ENCODE data around the gene NUP153.
"Not testable (repeated sequence)": the region's sequence is repeated elsewhere in the genome, so short reads cannot be mapped to it uniquely, and the experiment has no call there.

Gene NUP153

DNA sequence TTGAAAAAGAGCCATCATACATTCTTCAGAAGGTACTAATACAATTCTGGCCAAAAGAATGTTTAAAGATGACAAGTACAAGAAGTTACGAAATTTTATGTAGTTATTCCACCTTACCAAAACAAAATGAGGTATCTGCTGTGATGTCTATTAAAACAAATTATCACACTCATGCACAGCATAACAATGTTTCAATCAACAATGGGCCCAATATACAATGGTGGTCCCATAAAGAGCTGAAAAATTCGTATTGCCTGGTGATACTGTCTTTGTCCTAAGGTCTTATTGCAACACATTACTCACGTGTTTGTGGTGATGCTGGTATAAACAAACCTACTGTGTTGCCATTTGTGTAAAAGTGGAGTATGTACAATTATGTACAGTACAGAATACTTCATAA lies 3.6 kb upstream of the NUP153 start:
- TF ChIP-seq, protein P1, sequence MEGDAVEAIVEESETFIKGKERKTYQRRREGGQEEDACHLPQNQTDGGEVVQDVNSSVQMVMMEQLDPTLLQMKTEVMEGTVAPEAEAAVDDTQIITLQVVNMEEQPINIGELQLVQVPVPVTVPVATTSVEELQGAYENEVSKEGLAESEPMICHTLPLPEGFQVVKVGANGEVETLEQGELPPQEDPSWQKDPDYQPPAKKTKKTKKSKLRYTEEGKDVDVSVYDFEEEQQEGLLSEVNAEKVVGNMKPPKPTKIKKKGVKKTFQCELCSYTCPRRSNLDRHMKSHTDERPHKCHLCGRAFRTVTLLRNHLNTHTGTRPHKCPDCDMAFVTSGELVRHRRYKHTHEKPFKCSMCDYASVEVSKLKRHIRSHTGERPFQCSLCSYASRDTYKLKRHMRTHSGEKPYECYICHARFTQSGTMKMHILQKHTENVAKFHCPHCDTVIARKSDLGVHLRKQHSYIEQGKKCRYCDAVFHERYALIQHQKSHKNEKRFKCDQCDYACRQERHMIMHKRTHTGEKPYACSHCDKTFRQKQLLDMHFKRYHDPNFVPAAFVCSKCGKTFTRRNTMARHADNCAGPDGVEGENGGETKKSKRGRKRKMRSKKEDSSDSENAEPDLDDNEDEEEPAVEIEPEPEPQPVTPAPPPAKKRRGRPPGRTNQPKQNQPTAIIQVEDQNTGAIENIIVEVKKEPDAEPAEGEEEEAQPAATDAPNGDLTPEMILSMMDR (IDR thresholded peaks at IDR 0.05; ENCODE audit: low read depth, low read length) = no peak
- peak; percentile 22 to 70 for DNase-seq (ENCODE audit: low read depth in 2 of 2)
- H3K4me3 ChIP-seq (replicated peaks in 1 of 2; ENCODE audit: low read depth in 2 of 2, low read length in 2 of 2) = no peak overlapping the region

- no peak for DNase-seq (ENCODE audit: low read depth in 2 of 2)
- H3K4me3 ChIP-seq (replicated peaks in 1 of 2; ENCODE audit: low read depth in 2 of 2, low read length in 2 of 2) = no peak overlapping the region
- TF ChIP-seq, protein P1 (IDR thresholded peaks at IDR 0.05; ENCODE audit: low read depth, low read length) = no peak
These were observed 2.8 kb upstream of the NUP153 start for GRCh38 chr6:17709476-17709875.

DNA sequence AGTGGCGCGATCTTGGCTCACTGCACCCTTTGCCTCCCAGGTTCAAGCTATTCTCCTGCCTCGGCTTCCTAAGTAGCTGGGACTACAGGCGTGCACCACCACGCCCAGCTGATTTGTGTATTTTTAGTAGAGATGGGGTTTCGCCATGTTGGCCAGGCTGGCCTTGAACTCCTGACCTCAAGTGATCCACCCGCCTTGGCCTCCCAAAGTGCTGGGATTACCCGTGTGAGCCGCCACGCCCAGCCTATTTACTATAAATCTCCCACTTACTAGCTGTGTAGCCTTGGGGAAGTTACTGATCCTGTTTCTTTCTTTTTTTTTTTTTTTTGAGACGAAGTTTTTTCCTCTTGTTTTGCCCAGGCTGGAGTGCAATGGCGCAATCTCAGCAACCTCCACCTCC lies 1.3 kb upstream of the NUP153 start:
- not testable (repeated sequence) for DNase-seq (ENCODE audit: low read depth in 2 of 2); H3K4me3 ChIP-seq (replicated peaks in 1 of 2; ENCODE audit: low read depth in 2 of 2, low read length in 2 of 2)

DNA sequence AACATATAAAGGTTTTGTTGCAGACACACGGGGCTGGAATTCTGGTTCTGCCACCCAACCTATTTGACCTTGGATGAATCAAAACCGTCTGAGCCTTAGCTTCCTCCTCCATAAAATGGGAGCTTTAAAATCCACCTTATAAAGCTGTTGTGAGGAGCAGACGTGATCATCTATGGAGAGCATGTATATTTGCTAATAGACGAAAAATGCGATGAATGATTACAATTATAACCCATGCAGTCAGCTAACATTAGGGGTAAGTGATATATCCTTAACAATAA lies 586 bp upstream of the NUP153 start:
- DNase-seq (ENCODE audit: low read depth in 2 of 2) = no peak
- TF ChIP-seq, protein P1 (IDR thresholded peaks at IDR 0.05; ENCODE audit: low read depth, low read length) = no peak
- H3K4me3 ChIP-seq (replicated peaks in 1 of 2; ENCODE audit: low read depth in 2 of 2, low read length in 2 of 2) = peak overlapping the region; percentile 71 to 88

GRCh38 chr6:17705778-17706579 lies 746 bp downstream of the NUP153 start:
- DNase-seq (ENCODE audit: low read depth in 2 of 2) = peak; percentile 61 to 76
- H3K4me3 ChIP-seq (replicated peaks in 1 of 2; ENCODE audit: low read depth in 2 of 2, low read length in 2 of 2) = peak overlapping the region; percentile 71 to 88
- TF ChIP-seq, protein P1 (IDR thresholded peaks at IDR 0.05; ENCODE audit: low read depth, low read length) = no peak

DNA sequence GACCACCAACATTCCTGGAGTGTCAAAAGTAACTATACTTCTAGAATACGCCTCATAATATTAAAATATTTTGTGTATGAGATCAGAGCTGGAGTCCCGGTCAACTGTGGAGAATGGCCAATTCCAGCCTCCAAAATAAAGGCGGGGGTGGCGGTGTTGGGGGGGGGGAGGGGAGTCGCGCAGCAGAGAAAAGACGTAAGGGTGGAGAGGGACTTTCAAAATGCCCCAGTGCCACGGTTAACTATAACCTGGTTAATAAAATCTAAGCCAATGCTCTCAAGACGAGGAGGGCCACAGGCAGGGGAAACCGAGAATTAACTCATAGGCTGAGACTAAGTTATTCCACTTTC lies 1.3 kb downstream of the NUP153 start:
- H3K4me3 ChIP-seq (replicated peaks in 1 of 2; ENCODE audit: low read depth in 2 of 2, low read length in 2 of 2) = peak overlapping the region; percentile 71 to 88
- DNase-seq (ENCODE audit: low read depth in 2 of 2) = peak; percentile 82 to 83
- TF ChIP-seq, protein P1 (IDR thresholded peaks at IDR 0.05; ENCODE audit: low read depth, low read length) = no peak

DNA sequence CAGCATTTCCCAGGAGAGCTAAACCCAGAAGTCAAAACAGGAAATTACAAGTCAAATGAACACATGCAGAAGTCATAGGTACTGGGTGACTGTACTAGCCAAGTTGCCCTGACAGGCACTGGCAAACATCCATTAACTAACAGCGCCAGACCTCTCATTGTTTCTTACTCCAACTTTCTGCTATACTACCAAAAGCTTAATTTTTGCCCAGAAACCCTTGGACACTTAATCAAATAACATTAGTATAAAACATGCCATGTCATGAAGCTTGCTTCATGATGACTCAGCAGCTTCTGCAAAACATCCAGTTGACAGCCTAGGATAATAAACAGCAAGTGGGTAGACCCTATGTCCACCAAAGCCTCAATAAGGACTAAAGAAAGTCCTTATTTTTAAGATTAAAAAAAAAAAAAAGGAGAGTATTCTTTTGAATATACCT lies 3.5 kb downstream of the NUP153 start:
- DNase-seq (ENCODE audit: low read depth in 2 of 2) = peak; percentile 95
- H3K4me3 ChIP-seq (replicated peaks in 1 of 2; ENCODE audit: low read depth in 2 of 2, low read length in 2 of 2) = no peak overlapping the region
- TF ChIP-seq, protein P1 (IDR thresholded peaks at IDR 0.05; ENCODE audit: low read depth, low read length) = no peak

All from cardiac fibroblast (primary cell).